H9 (cell line): ENCODE data around the gene MRPL34. TPM values are rescaled to one million over a fixed set of nuclear protein-coding genes. Genes with fewer than 3 reads are reported as not detected.

ENCODE experiments used
- DNase-seq: peaks from one replicate; pipeline ENCODE4 v3.0.0-alpha.2; 2017
- H2AFZ ChIP-seq: one replicate; pipeline ENCODE4 v1.6.1; 2013; ENCODE audit warnings: mild to moderate bottlenecking, low read length, control low read depth, moderate library complexity
- H2AK5ac ChIP-seq: 2 replicates; pipeline ENCODE4 v1.6.1; 2013; ENCODE audit warnings: low read length, control low read depth, mixed read lengths; ENCODE audit not compliant: insufficient read length
- H2BK120ac ChIP-seq: one replicate; pipeline ENCODE4 v1.6.1; 2013; ENCODE audit warnings: low read depth, mild to moderate bottlenecking, low read length, control low read depth, inconsistent platforms; ENCODE audit not compliant: poor library complexity, severe bottlenecking
- H2BK12ac ChIP-seq: 2 replicates; pipeline ENCODE4 v1.6.1; 2013; ENCODE audit warnings: low read length, control low read depth, mixed read lengths, low read depth; ENCODE audit not compliant: insufficient read length
- H2BK15ac ChIP-seq: 2 replicates; pipeline ENCODE4 v1.6.1; 2013; ENCODE audit warnings: low read depth, low read length, control low read depth
- H2BK20ac ChIP-seq: one replicate; pipeline ENCODE4 v1.6.1; 2013; ENCODE audit warnings: low read depth, mild to moderate bottlenecking, low read length, control low read depth, inconsistent platforms; ENCODE audit not compliant: poor library complexity, severe bottlenecking
- H2BK5ac ChIP-seq: 2 replicates; pipeline ENCODE4 v1.6.1; 2013; ENCODE audit warnings: low read length, control low read depth, mixed read lengths; ENCODE audit not compliant: insufficient read length
- H3K14ac ChIP-seq: 2 replicates; pipeline ENCODE4 v1.6.1; 2013; ENCODE audit warnings: low read length, control low read depth; ENCODE audit not compliant: insufficient read depth
- H3K18ac ChIP-seq: 2 replicates; pipeline ENCODE4 v1.6.1; 2013; ENCODE audit warnings: low read depth, mild to moderate bottlenecking, mixed read lengths, low read length, control low read depth; ENCODE audit not compliant: insufficient read length
- H3K23ac ChIP-seq: 2 replicates; pipeline ENCODE4 v1.6.1; 2013; ENCODE audit warnings: low read length, control low read depth, mixed read lengths, low read depth; ENCODE audit not compliant: insufficient read length
- H3K23me2 ChIP-seq: 2 replicates; pipeline ENCODE4 v1.6.1; 2013; ENCODE audit warnings: low read depth, mild to moderate bottlenecking, mixed read lengths, low read length, control low read depth; ENCODE audit not compliant: insufficient read length, poor library complexity, severe bottlenecking
- H3K27ac ChIP-seq: 2 replicates; pipeline ENCODE4 v1.5.1; 2013; ENCODE audit warnings: low read length, control low read depth, mixed read lengths, low read depth; ENCODE audit not compliant: insufficient read length
- H3K27me3 ChIP-seq: 2 replicates; pipeline ENCODE4 v1.6.1; 2013; ENCODE audit warnings: low read length, control low read depth, inconsistent platforms; ENCODE audit not compliant: insufficient read depth
- H3K4ac ChIP-seq: 2 replicates; pipeline ENCODE4 v1.6.1; 2013; ENCODE audit warnings: low read depth, mild to moderate bottlenecking, control low read depth, inconsistent platforms, low read length, moderate library complexity
- H3K4me1 ChIP-seq: 2 replicates; pipeline ENCODE4 v1.6.1; 2013; ENCODE audit warnings: low read length, control low read depth, inconsistent platforms; ENCODE audit not compliant: insufficient read depth
- H3K4me2 ChIP-seq: 2 replicates; pipeline ENCODE4 v1.6.1; 2013; ENCODE audit warnings: low read length, control low read depth, mixed read lengths; ENCODE audit not compliant: insufficient read length, insufficient read depth
- H3K56ac ChIP-seq: 2 replicates; pipeline ENCODE4 v1.6.1; 2013; ENCODE audit warnings: low read depth, mild to moderate bottlenecking, mixed read lengths, low read length, control low read depth; ENCODE audit not compliant: insufficient read length
- H3K79me1 ChIP-seq: 2 replicates; pipeline ENCODE4 v1.6.1; 2013; ENCODE audit warnings: low read depth, mild to moderate bottlenecking, moderate library complexity, low read length, control low read depth, inconsistent platforms; ENCODE audit not compliant: insufficient read depth, poor library complexity, severe bottlenecking
- H3K79me2 ChIP-seq: 2 replicates; pipeline ENCODE4 v1.6.1; 2013; ENCODE audit warnings: low read length, control low read depth, inconsistent platforms; ENCODE audit not compliant: insufficient read depth
- H3K9ac ChIP-seq: 2 replicates; pipeline ENCODE4 v1.6.1; 2013; ENCODE audit warnings: low read length, control low read depth, mixed read lengths; ENCODE audit not compliant: insufficient read length; ENCODE audit errors: extremely low read depth
- H3K9me3 ChIP-seq: one replicate; pipeline ENCODE4 v1.6.1; 2013; ENCODE audit warnings: low read depth, low read length, inconsistent platforms; ENCODE audit not compliant: control insufficient read depth
- H3T11ph ChIP-seq: one replicate; pipeline ENCODE4 v1.6.1; 2013; ENCODE audit warnings: mild to moderate bottlenecking, low read length, control low read depth, inconsistent platforms
- H4K20me1 ChIP-seq: one replicate; pipeline ENCODE4 v1.6.1; 2013; ENCODE audit not compliant: control insufficient read depth, insufficient read length, insufficient read depth
- H4K5ac ChIP-seq: 2 replicates; pipeline ENCODE4 v1.6.1; 2013; ENCODE audit warnings: low read depth, mild to moderate bottlenecking, mixed read lengths, low read length, control low read depth; ENCODE audit not compliant: insufficient read length
- H4K8ac ChIP-seq: replicated peaks from 2 replicates; pipeline ENCODE4 v1.6.1; 2013; ENCODE audit warnings: low read length, control low read depth, mixed read lengths, low read depth; ENCODE audit not compliant: insufficient read length
- H4K91ac ChIP-seq: 2 replicates; pipeline ENCODE4 v1.6.1; 2013; ENCODE audit warnings: low read depth, mild to moderate bottlenecking, moderate library complexity, mixed read lengths, low read length, control low read depth; ENCODE audit not compliant: insufficient read length
- H3K27ac Mint-ChIP-seq, 3 experiments: 2 replicates in 2 of 3; 3 replicates in 1 of 3; pipeline ENCODE4 v1.8.0; 2020 to 2021; ENCODE audit warnings: mixed read lengths in 3 of 3, mild to moderate bottlenecking in 1 of 3, moderate library complexity in 1 of 3
- H3K27me3 Mint-ChIP-seq: 2 replicates; pipeline ENCODE4 v1.8.0; 2021; ENCODE audit warnings: low read depth, mild to moderate bottlenecking, moderate library complexity, mixed read lengths
- H3K36me3 Mint-ChIP-seq, 3 experiments: 2 replicates in 2 of 3; 3 replicates in 1 of 3; pipeline ENCODE4 v1.8.0; 2020 to 2021; ENCODE audit warnings: low read depth in 3 of 3, mixed read lengths in 3 of 3; ENCODE audit not compliant: insufficient read depth in 1 of 3
- H3K4me1 Mint-ChIP-seq, 2 experiments: 2 replicates each; pipeline ENCODE4 v1.8.0; 2020; ENCODE audit warnings: mixed read lengths in 2 of 2
- H3K4me3 Mint-ChIP-seq, 2 experiments: 2 replicates in 1 of 2; 3 replicates in 1 of 2; pipeline ENCODE4 v1.8.0; 2020 to 2021; ENCODE audit warnings: mild to moderate bottlenecking in 2 of 2, mixed read lengths in 2 of 2, moderate library complexity in 1 of 2
- H3K9me3 Mint-ChIP-seq, 2 experiments: 2 replicates in 1 of 2; 3 replicates in 1 of 2; pipeline ENCODE4 v1.8.0; 2020; ENCODE audit warnings: mild to moderate bottlenecking in 2 of 2, mixed read lengths in 2 of 2, moderate library complexity in 1 of 2
- CTCF ChIP-seq: fragments of 200-600 bp; sonication (generic); conservative IDR thresholded peaks from 3 replicates; pipeline ENCODE4 v1.8.0; 2021; ENCODE audit warnings: antibody characterized with exemption, mild to moderate bottlenecking
- WGBS: extraction: QIAGEN DNeasy Blood & Tissue Kit; methylation state at CpG from one replicate; pipeline ENCODE4 v1.1.7; 2013; ENCODE audit warnings: missing lambda C conversion rate, low lambda C conversion rate, mixed read lengths; ENCODE audit not compliant: insufficient read length; ENCODE audit errors: extremely low coverage; 5-methylcytosine and 5-hydroxymethylcytosine counted together
- total RNA-seq: library from RNA; stranded (reverse); gene quantifications from 2 replicates; pipeline ENCODE4 v1.2.1, GENCODE V29; 2021

The MRPL34 gene
- total RNA-seq, 1 experiment from 2014 or later: 84.6 TPM

GRCh38 chr19:17325881-17326594 lies 20.4 kb downstream of the MRPL34 start:
- 0 out of 7 replicates have a peak overlapping the region, but pooled peaks of 1 of the 3 experiments have one; percentile 57 for H3K27ac Mint-ChIP-seq
- H3K27ac ChIP-seq: no peak overlapping the region
- no peak overlapping the region for H3K4ac ChIP-seq
- no peak overlapping the region for H2BK15ac ChIP-seq
- H3T11ph ChIP-seq: no peak overlapping the region
- H2BK5ac ChIP-seq: no peak overlapping the region
- H2BK20ac ChIP-seq: no peak overlapping the region
- no peaks in the 10 kb centered on the region for H3K79me1 ChIP-seq
- no peak for DNase-seq
- TF ChIP-seq CTCF: no peak
- peaks cover 6 to 23% of the 10 kb centered on the region in 2 experiments for H3K4me1 Mint-ChIP-seq
- no peak overlapping the region for H3K9ac ChIP-seq
- H4K91ac ChIP-seq: no peak overlapping the region
- H3K18ac ChIP-seq: no peak overlapping the region
- no peaks in the 10 kb centered on the region for H3K79me2 ChIP-seq
- H3K9me3 ChIP-seq: no peaks in the 10 kb centered on the region
- H4K8ac ChIP-seq: no peak overlapping the region
- H3K23ac ChIP-seq: no peak overlapping the region
- no peak overlapping the region for H4K5ac ChIP-seq
- no peak overlapping the region for H2AFZ ChIP-seq
- no peak overlapping the region for H3K14ac ChIP-seq
- H2BK12ac ChIP-seq: no peak overlapping the region
- H3K36me3 Mint-ChIP-seq: peaks cover 9 to 41% (median 27%) of the 10 kb centered on the region in 3 experiments
- H4K20me1 ChIP-seq: no peaks in the 10 kb centered on the region
- peak overlapping the region; percentile 37 for H3K4me2 ChIP-seq
- H2AK5ac ChIP-seq: no peak overlapping the region
- H3K9me3 Mint-ChIP-seq: no peaks in the 10 kb centered on the region
- H3K56ac ChIP-seq: no peak overlapping the region
- H3K27me3 Mint-ChIP-seq: peaks cover 7% of the 10 kb centered on the region
- H3K4me3 Mint-ChIP-seq: peak overlapping the region in 1 of 2 experiments; percentile 60; a peak in 1 of 5 replicates
- no CpG with 5 or more reads among the region's 17 CpGs for WGBS
- peaks cover 5% of the 10 kb centered on the region for H3K23me2 ChIP-seq
- no peaks in the 10 kb centered on the region for H3K27me3 ChIP-seq
- H2BK120ac ChIP-seq: no peak overlapping the region
- H3K4me1 ChIP-seq: no peaks in the 10 kb centered on the region
